Esophagus muscularis mucosa (tissue), 4 donors: ENCODE data around the gene NPTXR. TPM values are rescaled to one million over a fixed set of nuclear protein-coding genes. Genes with fewer than 3 reads are reported as not detected.

Source experiments
- DNase-seq: peaks from one replicate; pipeline ENCODE4 v3.0.0-alpha.2; 2017; ENCODE audit errors: extremely low spot score
- H3K27ac ChIP-seq, 4 donors: fragments of 200-600 bp; sonication (generic); replicated peaks in 1 of 4; 1 replicate in 3 of 4; 2 replicates in 1 of 4; pipeline ENCODE4 v1.5.1; 2016 to 2019; ENCODE audit warnings: mild to moderate bottlenecking in 1 of 4
- H3K27me3 ChIP-seq, 4 donors: fragments of 200-600 bp; sonication (generic); one replicate each; pipeline versions ENCODE4 v1.5.1 to v1.6.0; 2016 to 2019
- H3K36me3 ChIP-seq, 4 donors: fragments of 200-600 bp; sonication (generic); one replicate each; pipeline ENCODE4 v1.5.1; 2016 to 2019
- H3K4me1 ChIP-seq, 4 donors: fragments of 200-600 bp; sonication (generic); one replicate each; pipeline ENCODE4 v1.5.1; 2016 to 2019
- H3K4me3 ChIP-seq, 4 donors: fragments of 200-600 bp; sonication (generic); 1 replicate in 2 of 4; 2 replicates in 2 of 4; pipeline ENCODE4 v1.5.1; 2016 to 2019; ENCODE audit warnings: mild to moderate bottlenecking in 4 of 4, moderate library complexity in 1 of 4
- H3K9me3 ChIP-seq, 4 donors: fragments of 200-600 bp; sonication (generic); 1 replicate in 3 of 4; 2 replicates in 1 of 4; pipeline ENCODE4 v1.5.1; 2016 to 2019
- CTCF ChIP-seq, 3 experiments: fragments of 200-600 bp in 2 of 3; fragments of 450-650 bp in 1 of 3; sonication (generic) in 2 of 3; IDR thresholded peaks; one replicate each; pipeline ENCODE4 v1.5.1; 2017 to 2019; ENCODE audit warnings: antibody characterized with exemption in 3 of 3, mild to moderate bottlenecking in 2 of 3, moderate library complexity in 1 of 3
- EP300 ChIP-seq: sonication (generic); formaldehyde crosslinking; IDR thresholded peaks from one replicate; pipeline ENCODE4 v1.6.1; 2017; ENCODE audit warnings: antibody characterized with exemption
- POLR2A ChIP-seq: fragments of 450-650 bp; IDR thresholded peaks from one replicate; pipeline ENCODE4 v1.6.1; 2017; ENCODE audit warnings: antibody characterized with exemption, moderate library complexity, mild to moderate bottlenecking, low read depth
- POLR2AphosphoS5 ChIP-seq, 2 donors: sonication (generic); formaldehyde crosslinking; IDR thresholded peaks; one replicate each; pipeline ENCODE4 v1.6.1; 2017; ENCODE audit warnings: antibody characterized with exemption in 2 of 2
- WGBS: methylation state at CpG from one replicate; pipeline ENCODE4 v1.1.5; 2018; 5-methylcytosine and 5-hydroxymethylcytosine counted together
- intact Hi-C: fragments of 100-400 bp; cut with DNase I; formaldehyde crosslinking; loops from one replicate; pipeline ENCODE4 v1.15.1; 2023
- total RNA-seq, 4 donors: library from RNA; depleted of rRNA; stranded (reverse); fragments of >200 nt; gene quantifications; one replicate each; pipeline versions ENCODE4 v1.1.0 to v1.2.1, GENCODE V29; 2016

The NPTXR gene
- total RNA-seq, result 10 to 100 TPM in 1 of 4 donors, 1 to 10 TPM in 3; 8.2 to 15.0 (median 8.8) TPM

- TF ChIP-seq POLR2A (no peak), EP300 (no peak), POLR2AphosphoS5 (IDR thresholded peaks at IDR 0.05) (peak; percentile 29 to 82), CTCF (IDR thresholded peaks at IDR 0.05) (peak in 1 of 3 experiments; percentile 5)
- intact Hi-C loops, result loop anchor here (5.0 kb wide), 1 partner anchor 76 kb away; no protein-coding TSS in a partner anchor
- Histone ChIP-seq H3K27ac (peak within 1 kb of the TSS; percentile 81 to 87 (median 82)), H3K36me3 (no peaks in the 10 kb centered on the region), H3K4me1 (peaks cover 10 to 34% (median 27%) of the 10 kb centered on the region in 4 donors), H3K4me3 (peak within 1 kb of the TSS; percentile 62 to 73 (median 65)), H3K27me3 (no peaks in the 10 kb centered on the region), H3K9me3 (no peaks in the 10 kb centered on the region)
- under 1% methylated on average over 28 of the region's 105 CpGs for WGBS
- no peak for DNase-seq
These were observed at the start of gene NPTXR for GRCh38 chr22:38843657-38844314. Gene NPTXR (minus strand): TSS chr22:38844028.

GRCh38 chr22:38891256-38891655 is 47.4 kb upstream of the NPTXR start:
- TF ChIP-seq CTCF (IDR thresholded peaks at IDR 0.05) (no peak), POLR2AphosphoS5 (IDR thresholded peaks at IDR 0.05) (no peak), EP300 (no peak), POLR2A (no peak)
- Histone ChIP-seq H3K4me1 (no peaks in the 10 kb centered on the region), H3K27ac (no peak overlapping the region), H3K4me3 (no peak overlapping the region), H3K9me3 (no peaks in the 10 kb centered on the region), H3K36me3 (no peaks in the 10 kb centered on the region), H3K27me3 (no peaks in the 10 kb centered on the region)
- no peak for DNase-seq
- intact Hi-C loops, result no loop called here
- 79% methylated on average over 9 of the region's 9 CpGs for WGBS

- H3K36me3 ChIP-seq, result no peaks in the 10 kb centered on the region
- no peak overlapping the region for H3K27ac ChIP-seq
- DNase-seq, result no peak
- WGBS, result 89% methylated on average over 5 of the region's 5 CpGs
- no peaks in the 10 kb centered on the region for H3K4me1 ChIP-seq
- intact Hi-C loops, result no loop called here
- H3K9me3 ChIP-seq, result no peaks in the 10 kb centered on the region
- TF ChIP-seq EP300 (no peak), POLR2AphosphoS5 (IDR thresholded peaks at IDR 0.05) (no peak), POLR2A (no peak), CTCF (IDR thresholded peaks at IDR 0.05) (no peak)
- no peaks in the 10 kb centered on the region for H3K27me3 ChIP-seq
- H3K4me3 ChIP-seq, result no peak overlapping the region
These were observed 46.5 kb upstream of the NPTXR start for GRCh38 chr22:38890377-38890776.

GRCh38 chr22:38886333-38886732 is 42.5 kb upstream of the NPTXR start:
- WGBS, result 75% methylated on average over 5 of the region's 5 CpGs
- TF ChIP-seq EP300 (no peak), CTCF (IDR thresholded peaks at IDR 0.05) (no peak), POLR2AphosphoS5 (IDR thresholded peaks at IDR 0.05) (no peak), POLR2A (no peak)
- Histone ChIP-seq H3K4me3 (no peak overlapping the region), H3K36me3 (no peaks in the 10 kb centered on the region), H3K9me3 (no peaks in the 10 kb centered on the region), H3K27ac (no peak overlapping the region), H3K4me1 (peaks cover 17 to 22% (median 20%) of the 10 kb centered on the region in 4 donors), H3K27me3 (no peaks in the 10 kb centered on the region)
- intact Hi-C loops, result loop anchor here (5.0 kb wide), 1 partner anchor 36 kb away; no protein-coding TSS in a partner anchor
- DNase-seq, result no peak
